ENCODE data around the gene SLC8A1. TPM values are rescaled to one million over a fixed set of nuclear protein-coding genes. Genes with fewer than 3 reads are reported as not detected.

The SLC8A1 gene
- polyA plus RNA-seq, 3 donors, result 16.9 to 18.2 (median 18.0) TPM

- WGBS (ENCODE audit: insufficient coverage), result no CpG with 5 or more reads among the region's 7 CpGs
- no peak for TF ChIP-seq CTCF (IDR thresholded peaks at IDR 0.05)
- Mint-ChIP-seq H3K27me3 (ENCODE audit: low read depth in 3 of 3) (no peaks in the 10 kb centered on the region), H3K4me3 (no peak overlapping the region), H3K4me1 (no peaks in the 10 kb centered on the region), H3K9me3 (peaks cover 0 to 3% (median 0%) of the 10 kb centered on the region in 7 donors), H3K27ac (no peak overlapping the region), H3K36me3 (peaks cover 26 to 28% of the 10 kb centered on the region in 2 donors)
- peaks cover 0 to 52% of the 10 kb centered on the region in 2 donors for H3K36me3 ChIP-seq (replicated peaks in 1 of 2; ENCODE audit: control insufficient read depth in 1 of 2, insufficient read depth in 2 of 2, low read length in 2 of 2)
- no peaks in the 10 kb centered on the region for H3K27me3 ChIP-seq (ENCODE audit: control insufficient read depth in 2 of 2, insufficient read depth in 2 of 2, low read length in 2 of 2)
- DNase-seq, result no peak
- no peak overlapping the region for H2AFZ ChIP-seq (ENCODE audit: insufficient read depth, low read depth, low read length, poor library complexity, severe bottlenecking)
- no peaks in the 10 kb centered on the region for H3K4me1 ChIP-seq (ENCODE audit: control insufficient read depth in 1 of 2, insufficient read depth in 2 of 2, low read length in 2 of 2)
- H3K27ac ChIP-seq (ENCODE audit: low read depth in 1 of 2, low read length in 2 of 2), result no peak overlapping the region
- H3K4me2 ChIP-seq (replicated peaks; ENCODE audit: extremely low read depth, low read length, poor library complexity, severe bottlenecking), result no peak overlapping the region
- H3K9me3 ChIP-seq (replicated peaks in 1 of 2; ENCODE audit: control insufficient read depth in 1 of 2, insufficient read depth in 1 of 2, low read length in 2 of 2), result no peaks in the 10 kb centered on the region
- peaks cover 20% of the 10 kb centered on the region for H3K79me2 ChIP-seq (ENCODE audit: insufficient read depth, low read length)
- H3K4me3 ChIP-seq (replicated peaks in 1 of 3; ENCODE audit: low read depth in 2 of 3, low read length in 3 of 3), result no peak overlapping the region
- H4K20me1 ChIP-seq (ENCODE audit: insufficient read depth, low read length), result peaks cover 91% of the 10 kb centered on the region
- intact Hi-C loops (cut with micrococcal nuclease), result no loop called here
- H3K9ac ChIP-seq (ENCODE audit: insufficient read depth, low read length, poor library complexity, severe bottlenecking), result no peak overlapping the region
Measured at GRCh38 chr2:40321016-40321623, 130.8 kb downstream of the SLC8A1 start.

GRCh38 chr2:40318921-40319320 is 133.0 kb downstream of the SLC8A1 start:
- Histone ChIP-seq H3K9me3 (replicated peaks in 1 of 2; ENCODE audit: control insufficient read depth in 1 of 2, insufficient read depth in 1 of 2, low read length in 2 of 2) (peaks cover 0 to 20% of the 10 kb centered on the region in 2 donors), H3K4me3 (replicated peaks in 1 of 3; ENCODE audit: low read depth in 2 of 3, low read length in 3 of 3) (no peak overlapping the region), H2AFZ (ENCODE audit: insufficient read depth, low read depth, low read length, poor library complexity, severe bottlenecking) (no peak overlapping the region), H3K27ac (ENCODE audit: low read depth in 1 of 2, low read length in 2 of 2) (no peak overlapping the region), H3K4me2 (replicated peaks; ENCODE audit: extremely low read depth, low read length, poor library complexity, severe bottlenecking) (no peak overlapping the region), H3K9ac (ENCODE audit: insufficient read depth, low read length, poor library complexity, severe bottlenecking) (no peak overlapping the region), H4K20me1 (ENCODE audit: insufficient read depth, low read length) (peaks cover 69% of the 10 kb centered on the region), H3K36me3 (replicated peaks in 1 of 2; ENCODE audit: control insufficient read depth in 1 of 2, insufficient read depth in 2 of 2, low read length in 2 of 2) (peaks cover 3 to 61% of the 10 kb centered on the region in 2 donors), H3K27me3 (ENCODE audit: control insufficient read depth in 2 of 2, insufficient read depth in 2 of 2, low read length in 2 of 2) (no peaks in the 10 kb centered on the region), H3K4me1 (ENCODE audit: control insufficient read depth in 1 of 2, insufficient read depth in 2 of 2, low read length in 2 of 2) (no peaks in the 10 kb centered on the region), H3K79me2 (ENCODE audit: insufficient read depth, low read length) (no peaks in the 10 kb centered on the region)
- intact Hi-C loops (cut with micrococcal nuclease), result no loop called here
- Mint-ChIP-seq H3K4me1 (no peaks in the 10 kb centered on the region), H3K36me3 (peaks cover 29 to 36% of the 10 kb centered on the region in 2 donors), H3K9me3 (peaks cover 0 to 18% (median 12%) of the 10 kb centered on the region in 7 donors), H3K27ac (peak overlapping the region in 1 of 7 donors; percentile 8), H3K4me3 (no peak overlapping the region), H3K27me3 (ENCODE audit: low read depth in 3 of 3) (no peaks in the 10 kb centered on the region)
- no peak for DNase-seq
- WGBS (ENCODE audit: insufficient coverage), result no CpG with 5 or more reads among the region's 3 CpGs
- TF ChIP-seq CTCF (IDR thresholded peaks at IDR 0.05), result no peak

Data from CD14-positive monocyte (primary cell).